Stimulated activated CD4-positive, alpha-beta T cell treated with anti-CD3 and anti-CD28 coated beads, Interleukin-4, amount 100 ng/mL, for 1 hour (primary cell): ENCODE data around the gene ATP1A3.
A peak's percentile ranks its signal among the peaks of the same experiment; 100 is the strongest.

Source experiments
- DNase-seq: peaks from one replicate; pipeline ENCODE4 v3.0.0-alpha.2; 2020

ATP1A3 gene

DNA sequence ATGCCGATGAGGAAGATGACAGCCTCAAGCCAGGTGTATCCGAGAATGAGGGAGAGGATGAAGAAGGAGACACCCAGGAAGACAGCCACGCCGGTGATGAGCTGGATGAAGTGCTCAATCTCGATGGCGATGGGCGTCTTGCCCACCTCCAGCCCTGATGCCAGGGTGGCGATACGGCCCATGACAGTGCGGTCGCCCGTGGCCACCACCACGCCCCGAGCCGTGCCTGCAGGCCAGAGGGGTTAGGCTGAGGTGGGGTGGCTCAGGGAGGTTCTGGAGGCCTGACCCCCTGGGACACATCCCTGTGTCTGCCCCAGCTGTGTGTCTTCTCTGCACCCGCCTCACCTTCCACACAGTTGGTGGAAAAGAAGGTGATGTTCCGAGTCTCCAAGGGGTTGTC is 9.1 kb downstream of the ATP1A3 start:
- no peak for DNase-seq

DNA sequence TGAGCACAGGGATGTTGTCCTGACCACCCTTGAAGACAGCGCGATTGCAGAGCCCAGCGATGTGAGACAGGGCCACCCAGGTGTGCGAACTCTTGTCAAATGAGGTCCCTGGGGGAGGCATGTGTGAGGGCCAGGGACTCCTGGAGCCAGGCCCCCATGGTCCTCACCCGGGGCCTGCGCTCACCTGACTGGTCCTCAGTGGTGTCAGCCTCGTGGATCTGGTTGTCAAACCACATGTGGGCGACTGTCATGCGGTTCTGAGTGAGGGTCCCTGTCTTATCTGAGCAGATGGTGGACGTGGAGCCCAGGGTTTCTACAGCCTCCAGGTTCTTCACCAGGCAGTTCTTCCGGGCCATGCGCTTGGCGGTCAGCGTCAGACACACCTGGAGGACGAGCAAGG is 12.3 kb downstream of the ATP1A3 start:
- DNase-seq, result no peak

DNA sequence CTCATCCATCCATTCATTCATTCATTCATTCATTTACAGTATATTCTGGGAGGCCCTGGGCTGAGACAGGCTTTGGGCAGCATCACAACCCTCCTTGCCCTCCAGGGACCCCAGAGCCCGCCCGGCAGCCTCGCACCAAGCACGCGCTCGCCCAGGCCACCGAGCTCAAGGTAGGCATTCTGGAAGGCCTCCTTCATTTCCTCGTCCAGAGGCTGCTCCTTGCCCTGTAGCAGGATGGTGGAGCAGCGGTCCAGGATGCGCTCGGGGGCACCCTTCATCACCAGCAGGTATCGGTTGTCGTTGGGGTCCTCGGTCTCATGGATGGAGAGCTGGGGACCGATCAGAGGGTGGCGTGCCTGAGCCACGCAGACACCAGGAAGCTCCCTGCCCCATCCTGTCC is 15.6 kb downstream of the ATP1A3 start:
- DNase-seq, result no peak

DNA sequence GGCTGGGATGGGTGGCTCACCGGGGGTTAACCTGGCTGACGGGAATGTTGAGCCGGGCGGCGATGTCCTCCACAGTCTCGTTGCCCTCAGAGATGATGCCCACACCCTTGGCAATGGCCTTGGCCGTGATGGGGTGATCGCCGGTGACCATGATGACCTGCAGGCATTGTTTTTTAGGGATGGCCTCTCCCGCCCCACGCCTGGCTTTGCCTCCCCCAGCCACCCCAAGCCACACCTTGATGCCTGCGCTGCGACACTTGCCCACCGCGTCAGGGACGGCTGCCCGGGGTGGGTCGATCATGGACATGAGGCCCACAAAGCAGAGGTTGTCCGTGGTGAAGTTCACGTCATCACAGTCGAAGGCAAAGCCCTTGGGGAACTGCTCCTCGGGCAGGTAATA is 16.1 kb downstream of the ATP1A3 start:
- DNase-seq, result no peak

DNA sequence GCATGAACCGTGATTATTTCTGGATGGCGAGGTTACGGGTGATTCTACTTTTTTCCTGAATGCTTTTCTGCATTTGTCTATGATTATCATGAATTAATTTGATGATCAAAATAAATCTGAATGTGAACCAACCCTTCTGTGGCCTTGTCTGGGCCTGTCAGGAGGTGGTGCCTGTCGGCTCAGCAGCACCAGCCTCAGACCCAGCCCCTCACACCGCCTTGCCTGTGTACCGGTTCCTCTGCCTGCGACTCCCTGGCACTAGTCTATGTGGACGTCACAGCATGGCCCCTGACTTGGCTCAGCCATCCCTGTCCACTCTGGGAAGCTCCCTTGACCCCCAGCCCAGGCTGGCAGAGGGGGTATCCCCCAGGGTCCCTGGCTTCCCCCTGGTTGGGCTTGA is 19.4 kb downstream of the ATP1A3 start:
- DNase-seq, result no peak

DNA sequence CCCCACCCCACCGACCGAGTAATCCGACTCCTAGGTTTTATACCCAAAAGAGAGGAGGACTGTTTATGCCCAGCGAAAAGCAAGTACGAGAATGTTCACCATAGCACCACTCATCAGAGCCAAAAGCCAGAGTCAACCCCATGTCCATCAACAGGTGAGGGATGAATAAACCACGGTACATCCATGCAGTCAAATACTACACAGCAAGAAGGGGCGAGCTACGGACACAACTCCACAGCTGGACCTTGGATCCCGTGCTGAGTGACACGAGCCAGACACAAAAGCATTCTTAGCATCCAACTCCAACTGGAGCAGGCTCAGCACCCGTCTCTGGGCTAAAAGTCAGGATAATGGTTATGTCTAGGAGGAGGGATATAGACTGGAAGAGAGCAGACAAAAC is 22.7 kb downstream of the ATP1A3 start:
- no peak for DNase-seq

DNA sequence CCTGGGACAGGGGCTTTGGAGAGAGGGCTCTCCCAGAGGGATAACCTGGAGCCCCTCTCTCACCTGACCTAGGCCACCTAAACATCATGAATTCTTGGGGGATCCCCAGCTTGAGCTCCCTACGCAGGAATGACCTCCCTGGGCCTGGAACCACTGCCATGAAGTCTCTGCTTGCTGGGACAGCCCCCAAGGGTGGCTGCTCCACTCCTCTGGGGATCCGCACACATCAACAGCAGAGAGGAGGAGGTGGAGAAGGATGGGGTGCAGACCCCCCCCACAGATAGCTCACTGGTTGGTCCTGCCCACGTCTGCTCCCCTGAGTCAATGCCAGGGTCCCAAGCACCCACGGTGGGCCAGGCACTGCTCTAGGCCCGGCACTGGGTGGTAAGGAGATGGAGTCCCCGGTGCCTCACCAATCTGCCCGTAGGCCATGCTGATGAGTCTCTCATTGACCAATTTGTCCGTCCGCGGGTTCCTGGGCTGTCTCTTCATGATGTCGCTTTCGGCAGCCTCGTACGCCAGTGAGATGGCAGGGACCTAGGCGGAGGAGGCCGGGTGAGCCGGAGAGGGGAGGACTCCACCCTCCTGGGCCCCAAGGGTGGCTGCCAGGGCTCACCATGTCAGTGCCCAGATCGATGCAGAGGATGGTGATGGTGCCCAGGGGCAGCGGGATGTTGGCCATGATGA is 24.1 kb downstream of the ATP1A3 start:
- DNase-seq, result no peak

DNA sequence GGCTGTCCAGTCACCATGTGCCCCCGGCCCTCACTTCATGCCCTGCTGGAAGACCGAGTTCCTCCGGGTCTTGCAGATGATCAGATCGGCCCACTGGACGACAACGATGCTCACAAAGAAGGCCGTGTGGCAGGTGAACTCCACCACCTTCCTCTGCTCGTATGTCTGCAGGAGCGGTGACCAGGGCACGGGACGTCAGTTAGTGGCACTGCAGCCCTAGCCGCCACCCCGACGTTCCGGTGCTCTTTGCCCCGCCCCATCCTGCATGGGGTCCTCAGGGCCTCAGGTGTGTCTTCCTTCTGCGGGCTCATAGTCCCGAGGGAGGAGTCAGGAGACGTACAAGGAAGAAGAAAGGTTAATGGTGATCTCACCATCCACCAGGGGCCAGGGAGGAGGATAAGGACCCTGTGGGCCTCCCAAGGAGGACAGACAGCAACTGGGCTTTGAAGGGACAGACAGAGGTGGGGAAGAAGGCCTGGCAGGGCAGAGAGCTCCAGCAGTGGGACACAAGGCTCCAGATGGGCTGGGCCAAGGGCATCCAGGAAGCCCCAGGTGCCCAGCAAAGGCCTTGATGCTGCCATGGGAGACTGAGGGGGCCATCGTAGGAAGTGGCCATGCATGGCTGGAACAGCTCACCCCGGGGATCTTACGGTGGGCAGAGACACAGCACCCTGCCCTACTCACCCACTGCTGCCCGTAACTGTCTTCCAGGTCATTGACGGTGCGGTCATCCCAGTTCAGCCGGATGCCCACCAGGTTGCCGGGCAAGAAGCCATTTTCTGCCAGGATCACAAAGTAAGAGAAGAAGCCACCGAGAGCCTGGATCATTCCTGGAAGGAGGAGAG is 25.1 kb downstream of the ATP1A3 start:
- no peak for DNase-seq

DNA sequence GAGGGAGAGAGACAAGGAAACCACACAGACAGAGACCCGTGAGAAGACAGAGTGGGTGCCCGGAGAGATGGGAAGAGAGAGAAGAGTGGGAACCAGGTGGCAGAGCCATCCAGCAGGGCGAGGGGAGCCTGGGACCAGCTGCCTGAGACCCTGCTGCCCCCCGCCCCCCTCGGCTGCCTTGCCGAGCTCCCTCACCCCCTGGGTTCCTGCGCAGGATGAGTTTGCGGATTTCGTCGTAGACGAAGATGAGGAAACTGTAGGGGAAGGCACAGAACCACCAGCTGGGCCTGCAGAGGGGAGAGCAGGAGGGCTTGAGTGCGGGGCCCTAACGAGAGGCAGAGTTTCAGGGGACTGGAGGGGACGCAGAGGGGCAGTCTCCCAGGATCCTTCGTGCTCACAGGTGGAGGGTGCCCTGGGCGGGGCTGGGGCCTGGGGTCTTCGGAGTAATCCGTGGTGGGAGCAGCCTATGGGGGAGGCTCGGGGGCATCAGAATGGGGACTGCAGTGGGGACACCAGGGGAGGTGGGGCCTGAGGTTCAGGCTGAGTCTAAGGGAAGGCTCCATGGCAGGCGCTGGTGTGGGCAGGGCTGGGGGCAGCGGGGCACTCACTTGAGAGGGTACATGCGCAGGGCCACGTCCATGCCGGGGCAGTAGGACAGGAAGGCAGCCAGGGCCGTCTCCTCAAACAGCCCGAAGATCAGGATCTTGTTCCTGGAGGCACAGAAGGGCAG is 26.8 kb downstream of the ATP1A3 start:
- DNase-seq, result no peak

DNA sequence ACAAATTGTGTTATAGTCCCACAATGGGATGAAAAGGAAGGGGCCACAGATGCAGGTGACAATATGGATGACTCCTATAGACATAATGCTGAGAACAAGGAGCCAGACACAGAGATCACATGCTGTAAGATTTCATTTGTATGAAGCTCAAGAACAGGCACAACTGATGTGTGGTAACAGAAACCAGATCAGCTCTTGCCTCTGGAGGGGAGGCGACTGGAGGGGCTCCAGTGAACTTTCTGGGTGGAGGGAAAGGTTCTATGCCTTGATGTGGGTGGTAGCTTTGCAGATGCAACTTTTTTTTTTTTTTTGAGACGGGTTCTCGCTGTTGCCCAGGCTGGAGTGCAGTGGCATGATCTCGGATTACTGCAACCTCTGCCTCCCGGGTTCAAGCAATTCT is 28.9 kb downstream of the ATP1A3 start:
- no peak for DNase-seq

DNA sequence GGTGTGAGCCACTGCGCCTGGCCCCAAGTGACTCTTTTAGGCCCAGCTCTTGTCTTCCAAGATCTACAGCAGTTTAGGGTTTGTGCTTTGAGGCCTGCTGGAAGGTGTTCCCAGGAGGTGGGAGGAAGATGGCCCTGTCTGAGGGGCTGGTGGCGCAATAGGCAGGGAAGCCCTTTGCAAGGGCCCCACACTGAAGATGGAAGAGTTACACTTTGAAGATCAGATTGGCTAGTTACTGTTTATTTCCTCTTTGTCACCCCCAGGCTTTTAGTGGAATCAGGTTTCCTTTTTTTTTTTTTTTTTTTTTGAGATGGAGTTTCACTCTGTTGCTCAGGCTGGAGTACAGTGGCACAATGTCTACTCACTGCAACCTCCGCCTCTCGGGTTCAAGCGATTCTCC is 33.1 kb downstream of the ATP1A3 start:
- no peak for DNase-seq

DNA sequence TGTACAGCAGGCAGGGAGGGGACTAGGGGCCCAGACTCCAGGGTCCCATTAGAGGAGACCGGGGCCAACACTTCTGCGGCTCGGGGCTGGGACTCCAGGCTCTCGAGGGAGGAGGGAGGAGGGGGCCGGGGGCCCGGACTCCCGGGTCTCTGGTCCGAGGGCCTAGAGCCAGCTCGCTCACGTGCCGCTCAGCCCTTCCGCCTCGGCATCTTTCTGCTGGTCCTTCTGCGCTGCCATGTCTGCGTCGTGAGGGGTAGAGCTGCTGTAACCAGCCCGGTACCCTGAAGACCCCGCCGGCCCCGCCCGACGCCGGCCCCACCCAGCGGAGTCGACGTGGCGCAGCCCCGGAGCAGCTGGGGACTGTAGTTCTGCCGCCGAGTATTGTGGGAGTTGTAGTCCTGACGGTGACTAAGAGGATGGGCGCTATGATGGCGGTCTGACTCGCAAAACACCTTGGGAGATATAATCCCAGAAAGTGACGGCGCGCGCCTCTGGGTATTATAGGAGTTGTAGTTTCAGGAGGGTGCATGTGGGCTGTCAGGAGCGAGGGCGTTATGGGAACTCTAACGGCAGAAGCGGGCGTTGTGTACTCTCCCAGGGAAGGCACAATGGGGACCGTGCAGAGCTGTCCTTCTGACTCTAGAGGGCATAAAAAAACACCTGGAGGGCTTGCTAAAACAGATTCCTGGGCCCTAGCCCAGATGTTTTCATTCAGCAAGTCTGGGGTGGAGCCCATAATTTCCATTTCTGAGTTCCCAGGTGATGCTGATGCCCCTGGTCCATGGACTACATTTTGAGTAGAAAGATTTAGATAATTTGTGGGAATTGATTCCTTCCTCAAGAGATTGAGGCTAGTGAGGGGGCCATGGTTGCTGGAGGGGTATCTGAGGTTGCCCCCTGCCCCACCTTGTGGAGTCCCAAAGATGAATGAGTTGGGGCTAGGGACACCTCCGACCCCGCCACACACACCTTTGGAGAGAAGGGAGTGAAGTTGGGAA is 34.7 kb downstream of the ATP1A3 start, which contains the start of gene RABAC1:
Gene RABAC1, minus strand, starts transcription at position 266 of the 998 bp plus-strand sequence. Its CDS starts 29 bp downstream, at position 237.
- DNase-seq, result peak; percentile 88

DNA sequence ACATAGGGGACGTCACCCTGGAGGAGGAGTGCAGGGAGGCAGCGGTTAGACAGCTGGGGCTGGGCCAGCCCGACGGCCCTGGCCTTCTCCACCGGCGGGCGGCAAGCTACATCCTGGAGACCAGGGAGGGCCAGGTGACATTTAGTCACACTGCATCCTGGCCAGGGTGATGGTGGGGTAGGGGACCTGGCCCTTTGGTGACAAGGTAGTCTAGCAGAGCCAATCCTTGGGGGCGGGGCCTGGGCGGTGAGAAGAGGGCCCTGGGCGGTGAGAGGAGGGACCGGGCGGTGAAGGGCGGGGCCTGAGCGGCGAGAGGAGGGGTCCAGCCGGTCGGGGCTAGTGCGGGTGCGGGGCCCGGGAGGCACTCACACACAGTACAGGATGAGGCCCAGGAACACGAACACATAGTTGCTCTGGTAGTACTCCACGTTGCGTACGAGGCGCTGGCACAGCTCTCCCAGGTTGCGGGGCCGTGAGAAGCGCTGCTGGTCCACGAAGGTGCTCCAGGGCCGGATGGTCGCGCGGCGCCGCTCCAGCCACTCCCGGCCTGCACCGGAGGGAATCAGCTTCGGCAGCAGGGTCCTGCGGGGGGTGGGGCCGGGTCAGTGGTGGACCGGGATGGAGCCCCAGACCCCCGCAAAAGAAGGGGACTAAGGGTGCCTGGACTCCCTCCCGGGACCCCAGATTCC is 35.5 kb downstream of the ATP1A3 start:
- DNase-seq, result peak; percentile 87

DNA sequence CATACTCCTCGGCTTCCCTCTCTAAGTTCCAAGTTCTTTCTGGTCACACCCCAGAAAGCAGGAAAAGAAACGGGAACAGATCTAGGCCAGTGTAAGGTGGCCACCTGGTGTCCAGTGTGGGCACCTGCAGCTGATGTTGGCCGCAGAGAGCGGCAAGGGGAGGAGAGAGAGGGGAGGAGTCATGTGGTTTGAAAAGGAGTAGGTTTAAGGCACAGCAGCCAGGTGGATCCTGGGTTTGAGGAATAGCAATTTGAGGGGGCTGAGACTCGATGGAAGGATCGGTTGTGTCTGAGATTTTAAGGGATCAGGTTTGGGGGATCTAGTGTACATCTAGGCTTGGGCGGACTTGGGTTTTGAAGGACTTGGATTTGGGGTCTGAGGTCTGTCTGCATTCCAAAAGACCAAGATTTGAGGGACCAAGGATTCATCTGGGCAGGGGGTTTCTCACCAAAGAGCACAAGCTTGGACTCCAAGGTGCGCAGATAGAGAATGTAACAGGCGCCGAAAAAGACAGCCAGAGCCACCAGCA is 36.1 kb downstream of the ATP1A3 start:
- DNase-seq, result peak; percentile 29

DNA sequence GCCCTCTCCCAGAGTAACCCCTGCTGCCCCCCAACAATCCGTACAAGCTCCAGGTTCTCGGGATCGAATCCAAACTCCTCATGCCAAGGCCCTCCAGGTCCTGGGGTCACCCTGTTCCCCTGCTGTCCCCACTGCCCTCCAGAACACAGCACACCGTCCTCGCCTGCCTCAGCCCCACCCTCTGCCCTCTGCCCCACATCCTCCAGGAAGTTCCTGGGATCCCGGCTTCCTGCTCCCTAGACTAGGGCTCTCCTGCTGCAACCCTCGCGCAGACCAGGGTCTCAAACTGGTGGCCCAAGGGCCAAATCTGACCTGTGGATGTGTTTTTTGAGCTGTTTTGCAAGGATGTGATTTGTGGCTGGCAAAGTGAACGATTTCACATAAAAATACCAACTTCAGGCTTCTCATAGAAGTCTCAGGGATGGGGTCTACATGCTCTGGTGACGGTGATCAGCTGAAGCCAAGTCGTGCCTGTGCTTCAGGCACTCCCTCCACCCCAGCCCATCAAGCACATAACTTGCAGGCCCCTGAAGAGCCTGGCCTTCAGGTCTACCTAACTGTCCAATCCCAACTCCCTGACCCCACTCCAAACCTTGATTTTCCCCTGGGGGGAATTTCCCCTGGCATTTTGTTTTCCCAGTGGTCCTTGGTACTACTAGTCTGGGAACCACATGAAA is 36.7 kb downstream of the ATP1A3 start:
- no peak for DNase-seq

DNA sequence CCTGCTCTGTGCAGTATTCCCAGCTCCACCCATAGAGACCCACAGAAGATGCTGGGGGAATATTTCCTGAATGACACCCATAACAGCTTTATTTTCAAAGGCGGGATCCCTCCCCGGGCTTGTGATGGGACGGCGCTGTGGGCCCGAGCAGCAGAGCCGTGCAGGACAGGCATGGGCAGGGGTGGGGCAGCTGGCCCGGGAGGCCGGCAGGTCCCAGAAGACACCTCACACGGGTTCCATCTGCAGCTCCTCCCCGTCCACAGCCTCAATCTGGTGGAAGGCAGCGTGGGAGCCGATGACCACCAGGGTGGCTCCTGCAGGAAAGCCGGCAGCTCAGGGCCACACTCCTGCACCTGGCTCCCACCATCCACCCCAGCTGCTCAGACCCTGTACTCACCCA is 37.4 kb downstream of the ATP1A3 start:
- DNase-seq, result no peak

DNA sequence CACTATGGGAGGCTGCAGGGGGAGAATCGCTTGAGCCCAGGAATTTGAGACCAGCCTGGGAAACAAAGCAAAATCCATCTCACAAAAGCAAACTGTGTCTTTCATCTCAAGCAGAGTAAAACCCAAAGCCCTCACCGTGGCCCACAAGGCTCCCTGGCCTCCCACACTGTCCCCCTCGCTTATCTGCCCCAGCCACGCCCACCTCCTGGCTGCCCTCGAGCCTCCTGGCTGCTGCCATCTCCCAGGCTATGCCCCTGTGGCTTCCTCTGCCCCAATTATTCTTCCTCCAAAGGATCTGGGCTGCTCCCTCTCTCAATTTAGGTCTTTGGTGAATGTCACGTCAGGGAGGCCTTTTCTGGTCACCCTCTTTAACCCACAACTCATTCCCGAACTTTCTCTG is 38.5 kb downstream of the ATP1A3 start:
- no peak for DNase-seq

DNA sequence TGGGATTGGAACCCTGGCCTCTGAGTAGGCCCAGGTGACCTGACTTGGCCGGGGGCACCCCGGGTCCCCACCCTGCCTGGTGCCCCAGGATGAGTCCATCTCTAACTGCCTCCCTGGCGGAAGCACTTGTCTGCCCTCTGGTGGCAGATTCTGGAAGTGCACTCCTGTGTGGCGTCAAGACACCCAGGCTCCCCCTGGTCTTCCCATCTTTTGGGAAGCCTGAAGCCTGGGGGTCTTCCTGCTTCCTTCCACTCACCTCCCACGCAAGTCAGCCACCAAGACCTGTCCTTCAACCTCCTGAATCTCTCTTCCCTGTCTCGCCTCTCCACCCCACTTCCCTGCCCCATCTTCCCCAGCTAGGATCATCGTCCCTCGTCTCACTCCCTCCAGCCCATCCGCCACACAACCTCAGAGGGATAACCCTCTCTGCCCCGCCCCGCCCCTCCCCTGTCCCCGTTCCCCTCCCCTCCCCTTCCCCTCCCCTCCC is 42.3 kb downstream of the ATP1A3 start:
- DNase-seq, result peak; percentile 90

DNA sequence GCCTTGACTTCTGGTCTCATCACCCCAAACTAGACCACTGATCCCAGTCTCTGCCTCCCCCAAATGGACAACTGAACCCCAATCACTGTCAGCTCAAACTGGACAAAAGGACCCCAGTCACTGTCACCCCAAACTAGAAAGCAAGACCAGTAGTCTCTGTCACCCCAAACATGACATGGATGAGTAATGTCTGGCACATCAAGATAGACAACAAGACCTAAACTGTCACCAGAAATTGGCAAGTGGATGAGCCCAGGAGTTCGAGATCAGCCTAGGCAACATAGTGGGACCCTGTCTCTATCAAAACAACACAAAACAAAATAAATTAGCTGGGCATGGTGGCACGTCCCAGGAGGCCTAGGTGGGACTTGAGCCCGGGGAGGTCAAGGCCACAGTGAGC is 46.9 kb downstream of the ATP1A3 start:
- DNase-seq, result no peak

DNA sequence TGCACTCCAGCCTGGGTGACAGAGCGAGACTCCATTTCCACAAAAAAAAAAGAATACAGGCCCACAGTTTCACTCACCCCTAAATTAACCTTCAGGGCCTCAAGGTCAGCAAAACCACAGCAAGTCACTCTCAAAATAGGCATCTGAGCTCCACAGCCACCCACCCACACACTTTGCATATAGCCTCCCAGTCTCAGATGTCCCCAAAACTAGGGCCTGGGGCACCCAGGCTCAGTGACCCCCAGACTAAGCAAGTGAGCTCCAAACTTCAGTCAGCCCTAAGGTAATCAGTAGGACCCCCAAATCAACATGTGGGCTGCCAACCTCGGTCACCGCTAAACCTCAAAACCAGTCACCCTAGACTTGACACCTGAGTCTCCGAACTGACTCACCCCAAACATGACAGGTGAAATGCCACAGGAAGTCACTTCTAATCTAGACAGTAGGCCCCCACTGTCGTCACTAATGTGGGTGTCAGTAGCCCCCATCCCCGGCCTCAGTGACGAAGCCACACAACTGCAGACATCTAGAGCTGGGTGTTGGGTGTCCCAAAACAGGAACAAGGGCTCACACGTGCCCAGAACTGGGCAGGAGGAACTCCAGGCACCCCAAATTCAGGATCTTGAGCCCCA is 48.8 kb downstream of the ATP1A3 start:
- DNase-seq, result peak; percentile 79
